Left lung (tissue), 10 donors: ENCODE data around the gene ECE1. TPM values are rescaled to one million over a fixed set of nuclear protein-coding genes. Genes with fewer than 3 reads are reported as not detected.
"Not testable (repeated sequence)": the region's sequence is repeated elsewhere in the genome, so short reads cannot be mapped to it uniquely, and the experiment has no call there.

ENCODE experiments used
- ATAC-seq: fragments of 200-7000 bp; cut with Tn5 transposase; one replicate; pipeline ENCODE4 v1.9.1; 2020; ENCODE audit warnings: moderate library complexity
- DNase-seq, 4 donors: peaks; one replicate each; pipeline ENCODE4 v3.0.0-alpha.2; 2013 to 2020
- H3K27ac ChIP-seq, 2 donors: fragments of 200-600 bp; sonication (generic) in 1 of 2; one replicate each; pipeline versions ENCODE4 v1.5.0 to v1.8.0; 2020 to 2021
- H3K27me3 ChIP-seq, 2 donors: fragments of 200-600 bp; sonication (generic) in 1 of 2; one replicate each; pipeline versions ENCODE4 v1.5.0 to v1.8.0; 2020 to 2021
- H3K36me3 ChIP-seq, 2 donors: fragments of 200-600 bp; sonication (generic) in 1 of 2; one replicate each; pipeline versions ENCODE4 v1.5.0 to v1.8.0; 2020 to 2021
- H3K4me1 ChIP-seq, 2 donors: fragments of 200-600 bp; one replicate each; pipeline ENCODE4 v1.8.0; 2021
- H3K4me3 ChIP-seq, 2 donors: fragments of 200-600 bp; sonication (generic) in 1 of 2; one replicate each; pipeline versions ENCODE4 v1.5.0 to v1.8.0; 2020 to 2021; ENCODE audit warnings: mild to moderate bottlenecking in 1 of 2
- H3K9me3 ChIP-seq, 2 donors: fragments of 200-600 bp; sonication (generic) in 1 of 2; one replicate each; pipeline versions ENCODE4 v1.5.0 to v1.8.0; 2020 to 2021
- intact Hi-C, 2 donors: fragments of 100-400 bp; cut with DNase I; formaldehyde crosslinking; loops; one replicate each; pipeline versions ENCODE4 v1.11.2 to v1.14.2; 2022
- polyA plus RNA-seq, 6 donors: library from polyadenylated mRNA; unstranded; fragments of 120-200 nt; gene quantifications; one replicate each; pipeline ENCODE4 v1.2.1, GENCODE V29; 2013; ENCODE audit not compliant: insufficient read length in 6 of 6
- total RNA-seq, 2 donors: library from RNA; stranded (reverse); fragmentation: NEBNext Ultra II Directional; extraction: Animal tissue kit (Norgen Biotek cat#: 25700); gene quantifications; one replicate each; pipeline ENCODE4 v1.2.1, GENCODE V29; 2021
- TF ChIP-seq, protein P1 (sequence below), 2 donors: fragments of 200-600 bp; sonication (generic) in 1 of 2; IDR thresholded peaks; one replicate each; pipeline versions ENCODE4 v1.5.0 to v1.8.0; 2021; ENCODE audit warnings: antibody characterized with exemption in 2 of 2
- donor health status: DM: no; HTN: yes; CAD: no.
- donor health status: DM: no; HTN: no; CAD: no.

Gene ECE1
- total and polyA plus RNA-seq, 8 donors = 76.7 to 107 (median 83.3) TPM

DNA sequence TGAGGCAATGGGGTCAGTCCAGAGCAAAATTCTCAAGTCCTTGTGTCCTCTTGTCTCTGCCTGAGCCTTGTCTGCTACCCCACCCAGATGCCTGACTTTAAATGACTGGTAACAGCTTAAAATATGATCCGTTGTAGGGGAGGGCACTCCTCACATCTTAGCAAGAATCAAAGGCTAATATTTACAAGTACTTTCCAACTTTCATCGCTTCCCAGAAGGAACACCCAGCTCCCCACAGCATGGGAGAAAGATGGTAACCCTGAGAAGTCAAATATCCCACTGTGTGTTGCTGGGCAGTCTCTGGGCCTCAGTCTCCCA, 5.2 kb downstream of the ECE1 start:
- no peak overlapping the region for H3K4me3 ChIP-seq
- peak overlapping the region in 1 of 2 donors; percentile 60 for H3K27ac ChIP-seq
- TF ChIP-seq, protein P1, sequence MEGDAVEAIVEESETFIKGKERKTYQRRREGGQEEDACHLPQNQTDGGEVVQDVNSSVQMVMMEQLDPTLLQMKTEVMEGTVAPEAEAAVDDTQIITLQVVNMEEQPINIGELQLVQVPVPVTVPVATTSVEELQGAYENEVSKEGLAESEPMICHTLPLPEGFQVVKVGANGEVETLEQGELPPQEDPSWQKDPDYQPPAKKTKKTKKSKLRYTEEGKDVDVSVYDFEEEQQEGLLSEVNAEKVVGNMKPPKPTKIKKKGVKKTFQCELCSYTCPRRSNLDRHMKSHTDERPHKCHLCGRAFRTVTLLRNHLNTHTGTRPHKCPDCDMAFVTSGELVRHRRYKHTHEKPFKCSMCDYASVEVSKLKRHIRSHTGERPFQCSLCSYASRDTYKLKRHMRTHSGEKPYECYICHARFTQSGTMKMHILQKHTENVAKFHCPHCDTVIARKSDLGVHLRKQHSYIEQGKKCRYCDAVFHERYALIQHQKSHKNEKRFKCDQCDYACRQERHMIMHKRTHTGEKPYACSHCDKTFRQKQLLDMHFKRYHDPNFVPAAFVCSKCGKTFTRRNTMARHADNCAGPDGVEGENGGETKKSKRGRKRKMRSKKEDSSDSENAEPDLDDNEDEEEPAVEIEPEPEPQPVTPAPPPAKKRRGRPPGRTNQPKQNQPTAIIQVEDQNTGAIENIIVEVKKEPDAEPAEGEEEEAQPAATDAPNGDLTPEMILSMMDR (IDR thresholded peaks at IDR 0.05) = no peak
- DNase-seq (no peak), ATAC-seq (peak; percentile 12)
- peaks cover 12 to 79% of the 10 kb centered on the region in 2 donors for H3K4me1 ChIP-seq
- H3K9me3 ChIP-seq = no peaks in the 10 kb centered on the region
- H3K36me3 ChIP-seq = peaks cover 0 to 8% of the 10 kb centered on the region in 2 donors
- no peaks in the 10 kb centered on the region for H3K27me3 ChIP-seq
- intact Hi-C loops = no loop called here

DNA sequence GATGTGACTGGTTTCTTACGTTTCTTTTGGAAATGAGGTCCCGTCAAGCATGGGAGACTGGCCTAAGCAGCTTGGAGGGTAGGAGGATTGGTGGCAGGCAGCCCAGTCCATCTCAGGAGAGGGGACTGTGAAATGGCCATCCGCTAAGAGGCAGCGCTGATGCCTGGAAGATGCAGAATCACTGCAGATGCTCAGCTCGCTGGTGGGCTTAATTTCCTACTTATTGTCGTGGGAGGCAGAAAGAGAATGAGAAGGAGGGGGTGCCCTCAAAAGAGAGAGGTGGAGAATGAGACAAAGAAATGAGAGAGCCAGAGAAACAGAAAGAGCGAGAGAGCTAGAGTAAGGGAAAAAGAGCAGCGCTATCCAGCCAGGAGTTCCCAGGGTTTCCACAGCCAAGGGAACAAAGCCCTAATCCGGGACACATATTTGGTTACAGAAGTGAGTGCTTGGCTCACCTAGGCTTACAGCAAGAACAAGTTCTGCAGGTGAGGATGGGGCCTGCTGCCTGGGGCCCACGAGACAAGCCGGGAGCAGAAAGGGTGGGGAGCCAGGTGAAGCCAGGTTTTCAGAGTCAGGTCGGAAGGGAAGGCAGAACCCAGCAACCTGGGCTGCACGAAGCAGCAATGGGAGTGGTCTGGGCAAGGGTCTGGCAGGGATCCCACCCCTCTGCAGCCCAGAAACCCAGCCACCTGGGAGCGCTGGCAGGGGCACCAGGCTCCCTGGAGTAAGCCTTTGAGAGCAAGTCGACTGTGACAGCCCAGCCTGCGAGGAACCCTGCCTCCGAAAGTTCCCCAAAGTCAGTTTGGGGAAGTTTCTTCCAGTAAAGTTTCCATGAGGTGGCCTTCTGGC, 5.8 kb downstream of the ECE1 start:
- H3K4me3 ChIP-seq = no peak overlapping the region
- TF ChIP-seq, protein P1 (IDR thresholded peaks at IDR 0.05) = no peak
- H3K9me3 ChIP-seq = no peaks in the 10 kb centered on the region
- peaks cover 18 to 82% of the 10 kb centered on the region in 2 donors for H3K4me1 ChIP-seq
- peak in 2 of 4 donors; percentile 60 to 81 for DNase-seq
- ATAC-seq = no peak
- H3K27ac ChIP-seq = peak overlapping the region in 1 of 2 donors; percentile 60
- H3K36me3 ChIP-seq = peaks cover 0 to 8% of the 10 kb centered on the region in 2 donors
- no peaks in the 10 kb centered on the region for H3K27me3 ChIP-seq
- intact Hi-C loops = no loop called here

DNA sequence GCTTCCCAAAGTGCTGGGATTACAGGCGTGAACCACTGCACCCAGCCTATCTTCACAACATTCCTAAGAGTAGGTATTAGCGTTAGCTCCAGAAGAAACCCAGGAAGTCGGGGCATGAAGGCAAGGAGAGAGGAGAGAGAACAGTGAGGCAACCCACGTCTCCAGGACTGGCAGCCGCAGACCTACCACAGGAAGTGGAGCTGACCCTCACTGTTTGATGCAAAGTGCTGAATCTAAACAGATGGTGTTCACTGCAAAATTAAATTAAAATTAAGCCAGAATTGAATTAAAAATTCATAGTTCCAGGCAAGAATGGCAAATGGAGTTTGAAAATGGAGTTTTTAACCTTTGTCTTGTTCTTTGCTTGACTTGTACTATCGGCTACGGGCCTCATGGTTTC, 6.7 kb downstream of the ECE1 start:
- TF ChIP-seq, protein P1 (IDR thresholded peaks at IDR 0.05) = no peak
- Histone ChIP-seq H3K36me3 (peaks cover 0 to 9% of the 10 kb centered on the region in 2 donors), H3K27me3 (no peaks in the 10 kb centered on the region), H3K4me3 (no peak overlapping the region), H3K9me3 (no peaks in the 10 kb centered on the region), H3K4me1 (peaks cover 25 to 82% of the 10 kb centered on the region in 2 donors), H3K27ac (no peak overlapping the region)
- intact Hi-C loops = no loop called here
- DNase-seq = no peak
- no peak for ATAC-seq

DNA sequence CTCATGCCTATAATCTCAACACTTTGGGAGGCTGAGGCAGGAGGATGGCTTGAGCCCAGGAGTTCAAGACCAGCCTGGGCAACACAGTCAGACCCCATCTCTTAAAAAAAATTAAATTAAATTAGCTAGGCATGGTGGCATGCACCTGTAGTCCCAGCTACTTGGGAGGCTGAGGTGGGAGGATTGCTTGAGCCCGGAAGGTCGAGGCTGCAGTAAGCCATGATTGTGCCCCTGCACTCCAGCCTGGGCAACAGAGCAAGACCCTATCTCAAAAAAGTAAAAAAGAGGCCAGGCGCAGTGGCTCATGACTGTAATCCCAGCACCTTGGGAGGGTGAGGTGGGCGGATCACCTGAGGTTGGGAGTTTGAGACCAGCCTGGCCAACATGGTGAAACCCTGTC, 8.2 kb downstream of the ECE1 start:
- H3K36me3 ChIP-seq = peaks cover 0 to 23% of the 10 kb centered on the region in 2 donors
- H3K27me3 ChIP-seq, DNase-seq, H3K9me3 ChIP-seq, H3K4me3 ChIP-seq, ATAC-seq, intact Hi-C loops: not testable (repeated sequence)
- peak overlapping the region in 1 of 2 donors; percentile 84 for H3K27ac ChIP-seq
- peaks cover 25 to 82% of the 10 kb centered on the region in 2 donors for H3K4me1 ChIP-seq

DNA sequence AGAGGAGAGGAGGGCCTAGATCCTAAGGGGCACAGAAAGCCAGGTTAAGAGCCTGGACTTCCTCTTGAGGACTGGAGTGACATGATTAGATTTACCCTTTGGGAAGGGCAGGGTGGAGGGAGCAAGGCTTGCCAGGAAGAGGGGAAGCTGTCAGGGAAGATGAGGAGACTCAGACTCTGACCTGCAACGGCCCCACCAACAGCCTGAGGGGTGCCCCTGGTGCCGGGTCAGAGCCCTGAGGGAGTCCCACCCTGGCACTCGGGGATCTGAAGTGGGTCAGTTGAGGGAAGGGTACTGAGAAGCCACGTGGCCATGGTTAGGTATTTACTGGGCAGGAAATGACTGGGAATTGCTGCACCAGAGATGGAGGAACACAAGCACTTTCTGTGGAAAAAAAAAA, 9.8 kb downstream of the ECE1 start:
- peaks cover 0 to 37% of the 10 kb centered on the region in 2 donors for H3K36me3 ChIP-seq
- H3K4me1 ChIP-seq = peaks cover 25 to 79% of the 10 kb centered on the region in 2 donors
- H3K9me3 ChIP-seq = no peaks in the 10 kb centered on the region
- ATAC-seq (peak; percentile 49), DNase-seq (no peak)
- TF ChIP-seq, protein P1 (IDR thresholded peaks at IDR 0.05) = no peak
- intact Hi-C loops = no loop called here
- H3K27ac ChIP-seq = peak overlapping the region; percentile 71 to 84
- H3K4me3 ChIP-seq = no peak overlapping the region
- H3K27me3 ChIP-seq = no peaks in the 10 kb centered on the region
